ENCODE results near the gene MGLL. TPM values are rescaled to one million over a fixed set of nuclear protein-coding genes. Genes with fewer than 3 reads are reported as not detected.

MGLL gene
- total and polyA plus RNA-seq, 9 of the 15 experiments (the other 6 are each of a cell fraction or from before 2014, with no cell fraction given) = 0.12 to 0.32 (median 0.18) TPM; not detected in 6

GRCh38 chr3:127702151-127702578, 120.2 kb downstream of the MGLL start (continued):
- TF ChIP-seq HMG20B (CRISPR knock-in tag; IDR thresholded peaks at IDR 0.05) (no peak), ZNF316 (IDR thresholded peaks at IDR 0.05) (peak; percentile 97), USF2 (CRISPR knock-in tag; IDR thresholded peaks at IDR 0.05) (no peak), STAT5B (CRISPR knock-in tag; IDR thresholded peaks at IDR 0.05) (no peak), TARDBP (IDR thresholded peaks at IDR 0.05) (no peak), ZNF324 (CRISPR knock-in tag; IDR thresholded peaks at IDR 0.05) (no peak), NR2C1 (IDR thresholded peaks at IDR 0.05) (no peak), NR2C1 (tag; IDR thresholded peaks at IDR 0.05) (no peak), ZFP30 (CRISPR knock-in tag; IDR thresholded peaks at IDR 0.05; ENCODE audit: borderline replicate concordance) (no peak), MAFF (IDR thresholded peaks at IDR 0.05; ENCODE audit: low read length) (peak; percentile 72), CREB3 (tag; conservative IDR thresholded peaks at IDR 0.05; ENCODE audit: low read depth) (no peak), MAFK (IDR thresholded peaks at IDR 0.05; ENCODE audit: low read length) (peak; percentile 80), ELK1 (CRISPR knock-in tag; IDR thresholded peaks at IDR 0.05) (no peak), TRIM24 (IDR thresholded peaks at IDR 0.05) (0 out of 4 replicates have a peak, but pooled peaks of 1 of the 2 experiments have one; percentile 9), C11orf30 (IDR thresholded peaks at IDR 0.05; ENCODE audit: low read depth) (peak; percentile 95), ILF3 (IDR thresholded peaks at IDR 0.05; ENCODE audit: borderline replicate concordance) (no peak)
